GM23338 (cell line): ENCODE results near the gene ARHGAP10.

Experiments
- CREB1 ChIP-seq: fragments of 250-450 bp; sonication (Bioruptor Pico); IDR thresholded peaks from 2 replicates; pipeline ENCODE4 v1.5.0; 2020; ENCODE audit warnings: low read depth, mild to moderate bottlenecking, moderate library complexity
- CTCF ChIP-seq, 2 experiments: fragments of 200-600 bp in 1 of 2; sonication (generic) in 1 of 2; conservative IDR thresholded peaks; 2 replicates each; pipeline versions ENCODE4 v1.5.1 to v1.6.1; 2016 to 2017; ENCODE audit warnings: antibody characterized with exemption in 2 of 2, low read depth in 2 of 2, mild to moderate bottlenecking in 2 of 2, moderate library complexity in 1 of 2
- EZH2 ChIP-seq: fragments of 200-600 bp; sonication (generic); IDR thresholded peaks from one replicate; pipeline ENCODE4 v1.8.0; 2017; ENCODE audit warnings: antibody characterized with exemption, mild to moderate bottlenecking, low read depth; ENCODE audit not compliant: unreplicated experiment
- EZH2phosphoT487 ChIP-seq: fragments of 200-600 bp; sonication (generic); IDR thresholded peaks from one replicate; pipeline ENCODE4 v1.8.1; 2018; ENCODE audit warnings: antibody characterized with exemption; ENCODE audit not compliant: unreplicated experiment
- JUNB ChIP-seq: IDR thresholded peaks from one replicate; pipeline ENCODE4 v1.6.1; 2016; ENCODE audit warnings: antibody characterized with exemption; ENCODE audit not compliant: unreplicated experiment
- POLR2AphosphoS5 ChIP-seq: IDR thresholded peaks from 2 replicates; pipeline ENCODE4 v1.6.1; 2016; ENCODE audit warnings: antibody characterized with exemption, low read depth
- TF ChIP-seq, protein P1 (sequence below): IDR thresholded peaks from one replicate; pipeline ENCODE4 v1.6.1; 2018; ENCODE audit warnings: antibody characterized with exemption; ENCODE audit not compliant: unreplicated experiment
- TF ChIP-seq, protein P2 (sequence below): IDR thresholded peaks from 2 replicates; pipeline ENCODE4 v1.6.1; 2016; ENCODE audit warnings: antibody characterized with exemption

- TF ChIP-seq CTCF (conservative IDR thresholded peaks at IDR 0.05; ENCODE audit: low read depth in 2 of 2) = no peak
- TF ChIP-seq EZH2 = no peak
- TF ChIP-seq POLR2AphosphoS5 = no peak
- TF ChIP-seq, protein P1, sequence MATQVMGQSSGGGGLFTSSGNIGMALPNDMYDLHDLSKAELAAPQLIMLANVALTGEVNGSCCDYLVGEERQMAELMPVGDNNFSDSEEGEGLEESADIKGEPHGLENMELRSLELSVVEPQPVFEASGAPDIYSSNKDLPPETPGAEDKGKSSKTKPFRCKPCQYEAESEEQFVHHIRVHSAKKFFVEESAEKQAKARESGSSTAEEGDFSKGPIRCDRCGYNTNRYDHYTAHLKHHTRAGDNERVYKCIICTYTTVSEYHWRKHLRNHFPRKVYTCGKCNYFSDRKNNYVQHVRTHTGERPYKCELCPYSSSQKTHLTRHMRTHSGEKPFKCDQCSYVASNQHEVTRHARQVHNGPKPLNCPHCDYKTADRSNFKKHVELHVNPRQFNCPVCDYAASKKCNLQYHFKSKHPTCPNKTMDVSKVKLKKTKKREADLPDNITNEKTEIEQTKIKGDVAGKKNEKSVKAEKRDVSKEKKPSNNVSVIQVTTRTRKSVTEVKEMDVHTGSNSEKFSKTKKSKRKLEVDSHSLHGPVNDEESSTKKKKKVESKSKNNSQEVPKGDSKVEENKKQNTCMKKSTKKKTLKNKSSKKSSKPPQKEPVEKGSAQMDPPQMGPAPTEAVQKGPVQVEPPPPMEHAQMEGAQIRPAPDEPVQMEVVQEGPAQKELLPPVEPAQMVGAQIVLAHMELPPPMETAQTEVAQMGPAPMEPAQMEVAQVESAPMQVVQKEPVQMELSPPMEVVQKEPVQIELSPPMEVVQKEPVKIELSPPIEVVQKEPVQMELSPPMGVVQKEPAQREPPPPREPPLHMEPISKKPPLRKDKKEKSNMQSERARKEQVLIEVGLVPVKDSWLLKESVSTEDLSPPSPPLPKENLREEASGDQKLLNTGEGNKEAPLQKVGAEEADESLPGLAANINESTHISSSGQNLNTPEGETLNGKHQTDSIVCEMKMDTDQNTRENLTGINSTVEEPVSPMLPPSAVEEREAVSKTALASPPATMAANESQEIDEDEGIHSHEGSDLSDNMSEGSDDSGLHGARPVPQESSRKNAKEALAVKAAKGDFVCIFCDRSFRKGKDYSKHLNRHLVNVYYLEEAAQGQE = no peak
- TF ChIP-seq JUNB = no peak
- TF ChIP-seq, protein P2, sequence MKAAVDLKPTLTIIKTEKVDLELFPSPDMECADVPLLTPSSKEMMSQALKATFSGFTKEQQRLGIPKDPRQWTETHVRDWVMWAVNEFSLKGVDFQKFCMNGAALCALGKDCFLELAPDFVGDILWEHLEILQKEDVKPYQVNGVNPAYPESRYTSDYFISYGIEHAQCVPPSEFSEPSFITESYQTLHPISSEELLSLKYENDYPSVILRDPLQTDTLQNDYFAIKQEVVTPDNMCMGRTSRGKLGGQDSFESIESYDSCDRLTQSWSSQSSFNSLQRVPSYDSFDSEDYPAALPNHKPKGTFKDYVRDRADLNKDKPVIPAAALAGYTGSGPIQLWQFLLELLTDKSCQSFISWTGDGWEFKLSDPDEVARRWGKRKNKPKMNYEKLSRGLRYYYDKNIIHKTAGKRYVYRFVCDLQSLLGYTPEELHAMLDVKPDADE = no peak
- TF ChIP-seq CREB1 (CRISPR knock-in tag) = no peak
- no peak for TF ChIP-seq EZH2phosphoT487
These were observed 349.4 kb downstream of the ARHGAP10 start for GRCh38 chr4:148081267-148081666.
